GM03348 (cell line): ENCODE measurements around the gene PPM1M.

Experiments used
- DNase-seq: peaks from one replicate; pipeline ENCODE4 v3.0.0; 2012; ENCODE audit warnings: low spot score

PPM1M gene

GRCh38 chr3:52245322-52246263 lies at the start of gene PPM1M:
PPM1M (plus strand) TSS chr3:52245759; CDS start chr3:52245825, 66 bp downstream.
- peak; percentile 88 for DNase-seq

GRCh38 chr3:52195823-52196331 lies 49.7 kb upstream of the PPM1M start:
- peak; percentile 84 for DNase-seq

- no peak for DNase-seq
These were observed 48.6 kb upstream of the PPM1M start for GRCh38 chr3:52196977-52197376.

GRCh38 chr3:52197499-52197841 lies 48.1 kb upstream of the PPM1M start:
- no peak for DNase-seq

GRCh38 chr3:52197842-52198625 lies 47.5 kb upstream of the PPM1M start, which contains the start of gene ALAS1:
ALAS1 (plus strand) TSS chr3:52198160; CDS start chr3:52199242, 1,082 bp downstream.
- DNase-seq: peak; percentile 99

- DNase-seq: no peak
These were observed 46.6 kb upstream of the PPM1M start for GRCh38 chr3:52198643-52199608.

GRCh38 chr3:52200981-52201679 lies 44.4 kb upstream of the PPM1M start:
- DNase-seq: no peak

GRCh38 chr3:52202384-52203077 lies 43.0 kb upstream of the PPM1M start:
- DNase-seq: no peak

- no peak for DNase-seq
These were observed 41.9 kb upstream of the PPM1M start for GRCh38 chr3:52203701-52204100.

GRCh38 chr3:52204337-52205073 lies 41.1 kb upstream of the PPM1M start:
- no peak for DNase-seq

GRCh38 chr3:52205727-52206372 lies 39.7 kb upstream of the PPM1M start:
- DNase-seq: no peak

GRCh38 chr3:52208556-52208955 lies 37.0 kb upstream of the PPM1M start:
- no peak for DNase-seq

GRCh38 chr3:52210037-52210436 lies 35.5 kb upstream of the PPM1M start:
- DNase-seq: no peak

GRCh38 chr3:52210550-52211046 lies 35.0 kb upstream of the PPM1M start:
- DNase-seq: no peak

- DNase-seq: no peak
These were observed 34.2 kb upstream of the PPM1M start for GRCh38 chr3:52211268-52211891.

GRCh38 chr3:52213005-52213404 lies 32.6 kb upstream of the PPM1M start:
- DNase-seq: no peak

GRCh38 chr3:52213901-52214300 lies 31.7 kb upstream of the PPM1M start:
- DNase-seq: no peak

GRCh38 chr3:52215351-52215750 lies 30.2 kb upstream of the PPM1M start:
- no peak for DNase-seq
